ENCODE data around the gene KRTAP29-1.
"Not testable (repeated sequence)": the region's sequence is repeated elsewhere in the genome, so short reads cannot be mapped to it uniquely, and the experiment has no call there.

Gene KRTAP29-1

GRCh38 chr17:41284546-41284945, 18.1 kb downstream of the KRTAP29-1 start:
- no peak for FAIRE-seq
- TF ChIP-seq TAF1 (IDR thresholded peaks at IDR 0.05; ENCODE audit: borderline replicate concordance, low read depth, low read length) (no peak), POLR2AphosphoS5 (IDR thresholded peaks at IDR 0.05; ENCODE audit: low read depth, low read length) (no peak), POLR2A (IDR thresholded peaks at IDR 0.05; ENCODE audit: low read depth, low read length) (no peak)
- no peak for DNase-seq (ENCODE audit: insufficient read length)

DNA sequence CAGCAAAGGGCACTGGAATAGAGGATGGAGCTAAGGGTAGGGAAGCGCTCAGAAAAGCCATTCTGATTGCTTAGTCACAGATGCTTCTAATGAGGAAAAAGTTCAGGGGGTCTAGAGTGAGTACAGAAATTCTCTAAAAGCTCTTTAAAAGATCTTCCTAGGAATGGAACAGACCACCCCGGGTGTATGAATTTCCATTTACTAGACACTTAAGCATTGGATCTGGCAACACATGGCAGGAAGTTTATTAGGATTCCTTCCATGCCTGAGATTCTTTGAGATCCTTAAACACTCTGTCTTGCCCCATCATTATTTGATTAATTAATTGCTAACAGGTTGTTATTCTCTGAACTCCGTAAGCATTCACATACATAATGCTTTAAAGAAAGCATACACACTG, 18.6 kb downstream of the KRTAP29-1 start:
- TF ChIP-seq TAF1 (IDR thresholded peaks at IDR 0.05; ENCODE audit: borderline replicate concordance, low read depth, low read length) (no peak), POLR2AphosphoS5 (IDR thresholded peaks at IDR 0.05; ENCODE audit: low read depth, low read length) (no peak), POLR2A (IDR thresholded peaks at IDR 0.05; ENCODE audit: low read depth, low read length) (no peak)
- FAIRE-seq (no peak), DNase-seq (ENCODE audit: insufficient read length) (no peak)

- no peak for DNase-seq (ENCODE audit: insufficient read length)
- TF ChIP-seq TAF1 (IDR thresholded peaks at IDR 0.05; ENCODE audit: borderline replicate concordance, low read depth, low read length) (no peak), POLR2A (IDR thresholded peaks at IDR 0.05; ENCODE audit: low read depth, low read length) (no peak), POLR2AphosphoS5 (IDR thresholded peaks at IDR 0.05; ENCODE audit: low read depth, low read length) (no peak)
- no peak for FAIRE-seq
These were observed 24.3 kb downstream of the KRTAP29-1 start for GRCh38 chr17:41278176-41278955.

GRCh38 chr17:41275648-41276190, 26.9 kb downstream of the KRTAP29-1 start, which contains the start of gene KRTAP9-7:
KRTAP9-7 (plus strand) TSS chr17:41275698; CDS start chr17:41275698, 0 bp downstream.
- FAIRE-seq; DNase-seq (ENCODE audit: insufficient read length): not testable (repeated sequence)

DNA sequence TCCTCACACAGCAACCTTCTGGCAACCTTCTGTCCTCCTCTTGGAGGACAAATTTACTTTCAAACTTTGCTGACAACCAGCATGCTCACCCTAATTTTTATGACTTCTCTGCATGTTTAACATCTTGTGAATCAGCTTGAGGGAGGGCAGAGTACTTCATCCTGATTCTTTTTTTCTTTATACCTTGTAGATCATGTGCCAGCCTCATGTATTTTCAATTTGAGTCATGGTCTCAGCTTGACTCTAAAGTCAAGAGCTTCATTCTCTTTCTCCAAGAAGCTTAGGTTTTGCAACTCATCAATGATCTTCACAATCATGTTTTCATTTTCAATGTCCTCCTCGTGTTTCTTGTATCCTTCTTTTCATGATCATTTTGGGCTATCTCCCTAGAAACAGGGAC, 30.8 kb downstream of the KRTAP29-1 start:
- FAIRE-seq (no peak), DNase-seq (ENCODE audit: insufficient read length) (no peak)
- TF ChIP-seq POLR2AphosphoS5 (IDR thresholded peaks at IDR 0.05; ENCODE audit: low read depth, low read length) (no peak), POLR2A (IDR thresholded peaks at IDR 0.05; ENCODE audit: low read depth, low read length) (no peak), TAF1 (IDR thresholded peaks at IDR 0.05; ENCODE audit: borderline replicate concordance, low read depth, low read length) (no peak)

- not testable (repeated sequence) for FAIRE-seq; DNase-seq (ENCODE audit: insufficient read length)
These were observed 31.3 kb downstream of the KRTAP29-1 start for GRCh38 chr17:41271323-41271722.

DNA sequence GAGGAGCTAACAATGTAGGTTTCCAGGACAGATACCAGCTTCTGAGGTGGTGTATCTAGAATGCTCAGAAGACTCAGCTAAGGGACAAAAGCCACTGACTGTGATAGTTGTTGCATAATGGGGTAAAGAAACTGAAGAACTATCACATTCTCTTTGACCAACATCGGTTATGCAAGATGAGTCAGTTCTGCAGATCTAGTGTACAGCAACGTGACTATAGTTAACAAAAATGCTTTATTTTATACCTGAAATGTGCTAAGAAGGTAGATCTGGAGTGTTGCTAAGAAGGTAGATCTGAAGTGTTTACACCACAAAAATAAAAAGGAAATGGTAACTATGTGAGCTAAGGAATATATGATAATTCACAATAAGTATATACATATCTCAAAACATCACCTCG, 34.9 kb downstream of the KRTAP29-1 start:
- TF ChIP-seq TAF1 (IDR thresholded peaks at IDR 0.05; ENCODE audit: borderline replicate concordance, low read depth, low read length) (no peak), POLR2AphosphoS5 (IDR thresholded peaks at IDR 0.05; ENCODE audit: low read depth, low read length) (no peak), POLR2A (IDR thresholded peaks at IDR 0.05; ENCODE audit: low read depth, low read length) (no peak)
- no peak for FAIRE-seq
- DNase-seq (ENCODE audit: insufficient read length), result no peak

- TF ChIP-seq POLR2AphosphoS5 (IDR thresholded peaks at IDR 0.05; ENCODE audit: low read depth, low read length) (no peak), TAF1 (IDR thresholded peaks at IDR 0.05; ENCODE audit: borderline replicate concordance, low read depth, low read length) (no peak), POLR2A (IDR thresholded peaks at IDR 0.05; ENCODE audit: low read depth, low read length) (no peak)
- FAIRE-seq, result no peak
- no peak for DNase-seq (ENCODE audit: insufficient read length)
These were observed 37.6 kb downstream of the KRTAP29-1 start, which contains the start of gene KRTAP9-6 for GRCh38 chr17:41265078-41265477. KRTAP9-6 (plus strand) TSS chr17:41265378; CDS start chr17:41265378, 0 bp downstream.

GRCh38 chr17:41264599-41264998, 38.1 kb downstream of the KRTAP29-1 start:
- no peak for TF ChIP-seq POLR2A (IDR thresholded peaks at IDR 0.05; ENCODE audit: low read depth, low read length)
- no peak for TF ChIP-seq POLR2AphosphoS5 (IDR thresholded peaks at IDR 0.05; ENCODE audit: low read depth, low read length)
- TF ChIP-seq TAF1 (IDR thresholded peaks at IDR 0.05; ENCODE audit: borderline replicate concordance, low read depth, low read length), result no peak
- FAIRE-seq (no peak), DNase-seq (ENCODE audit: insufficient read length) (no peak)

GRCh38 chr17:41263212-41263611, 39.4 kb downstream of the KRTAP29-1 start:
- DNase-seq (ENCODE audit: insufficient read length), result no peak
- TF ChIP-seq POLR2A (IDR thresholded peaks at IDR 0.05; ENCODE audit: low read depth, low read length) (no peak), POLR2AphosphoS5 (IDR thresholded peaks at IDR 0.05; ENCODE audit: low read depth, low read length) (no peak), TAF1 (IDR thresholded peaks at IDR 0.05; ENCODE audit: borderline replicate concordance, low read depth, low read length) (no peak)
- FAIRE-seq, result no peak

DNA sequence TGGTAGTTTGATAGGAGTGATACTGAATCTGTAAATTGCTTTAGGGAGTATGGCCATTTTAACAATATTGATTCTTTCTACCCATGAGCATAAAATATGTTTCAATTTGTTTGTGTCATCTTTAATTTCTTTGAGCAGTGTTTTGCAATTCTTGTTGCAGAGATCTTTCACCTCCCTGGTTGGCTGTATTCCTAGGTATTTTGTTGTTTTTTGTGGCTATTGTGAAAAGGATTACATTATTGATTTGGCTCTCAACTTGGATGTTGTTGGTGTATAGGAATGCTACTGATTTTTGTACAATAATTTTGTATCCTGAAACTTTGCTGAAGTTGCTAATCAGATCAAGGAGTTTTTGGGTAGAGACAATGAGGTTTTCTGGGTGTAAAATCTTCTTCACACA, 44.2 kb downstream of the KRTAP29-1 start:
- no peak for FAIRE-seq
- TF ChIP-seq TAF1 (IDR thresholded peaks at IDR 0.05; ENCODE audit: borderline replicate concordance, low read depth, low read length) (no peak), POLR2AphosphoS5 (IDR thresholded peaks at IDR 0.05; ENCODE audit: low read depth, low read length) (no peak), POLR2A (IDR thresholded peaks at IDR 0.05; ENCODE audit: low read depth, low read length) (no peak)
- DNase-seq (ENCODE audit: insufficient read length), result no peak

DNA sequence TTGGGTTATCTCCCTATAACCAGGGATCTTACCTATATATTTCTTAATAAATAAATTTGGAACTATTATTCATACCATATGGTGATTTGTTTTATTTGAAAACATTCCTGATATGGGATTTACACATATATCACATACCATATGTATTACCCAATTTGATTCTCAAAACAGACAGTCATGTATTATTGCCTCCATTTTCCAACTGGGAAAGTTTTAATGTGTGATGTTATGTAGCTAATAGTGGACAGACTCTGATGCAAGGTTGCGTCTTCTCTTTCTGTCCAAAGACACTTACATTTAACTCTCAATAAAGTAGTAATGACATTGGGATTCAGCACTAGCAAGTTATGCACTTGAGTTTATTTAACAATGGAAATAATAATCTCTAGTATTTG, 46.4 kb downstream of the KRTAP29-1 start:
- no peak for FAIRE-seq

DNA sequence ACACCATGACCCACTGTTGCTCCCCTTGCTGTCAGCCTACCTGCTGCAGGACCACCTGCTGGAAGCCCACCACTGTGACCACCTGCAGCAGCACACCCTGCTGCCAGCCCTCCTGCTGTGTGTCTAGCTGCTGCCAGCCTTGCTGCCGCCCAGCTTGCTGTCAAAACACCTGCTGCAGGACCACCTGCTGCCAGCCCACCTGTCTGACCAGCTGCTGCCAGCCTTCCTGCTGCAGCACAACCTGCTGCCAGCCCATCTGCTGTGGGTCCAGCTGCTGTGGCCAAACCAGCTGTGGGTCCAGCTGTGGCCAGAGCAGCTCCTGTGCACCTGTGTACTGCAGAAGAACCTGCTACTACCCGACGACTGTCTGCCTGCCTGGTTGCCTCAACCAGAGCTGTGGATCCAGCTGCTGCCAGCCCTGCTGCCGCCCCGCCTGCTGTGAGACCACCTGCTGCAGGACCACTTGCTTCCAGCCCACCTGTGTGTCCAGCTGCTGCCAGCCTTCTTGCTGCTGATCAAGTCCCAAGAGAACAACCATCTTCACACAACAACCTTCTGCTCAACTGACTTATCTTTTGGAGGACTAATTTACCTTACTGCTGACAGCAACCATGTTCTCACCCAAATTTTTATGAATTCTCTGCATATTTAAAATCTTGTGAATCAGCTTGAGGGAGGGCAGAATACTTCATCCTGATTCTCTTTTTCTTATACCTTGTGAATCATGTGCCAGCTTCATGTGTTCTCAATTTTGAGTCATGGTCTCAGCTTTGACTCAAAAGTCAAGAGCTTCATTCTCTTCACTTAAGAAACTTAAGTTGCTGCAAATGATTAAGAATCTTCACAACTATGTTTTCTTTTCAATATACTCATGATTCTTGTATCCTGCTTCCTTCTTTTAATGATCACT, 47.0 kb downstream of the KRTAP29-1 start, which contains the start of gene KRTAP9-9:
Gene KRTAP9-9 (plus strand): TSS at position 4 of the 910 bp plus-strand sequence.
- DNase-seq (ENCODE audit: insufficient read length); FAIRE-seq: not testable (repeated sequence)

More for the DNA sequence above, 46.4 kb downstream of the KRTAP29-1 start:
- DNase-seq (ENCODE audit: insufficient read length), result no peak
- TF ChIP-seq POLR2A (IDR thresholded peaks at IDR 0.05; ENCODE audit: low read depth, low read length) (no peak), TAF1 (IDR thresholded peaks at IDR 0.05; ENCODE audit: borderline replicate concordance, low read depth, low read length) (no peak), POLR2AphosphoS5 (IDR thresholded peaks at IDR 0.05; ENCODE audit: low read depth, low read length) (no peak)

Data from GM12892 (cell line).